ENCODE results near the gene TBL1XR1. TPM values are rescaled to one million over a fixed set of nuclear protein-coding genes. Genes with fewer than 3 reads are reported as not detected.
A peak's percentile ranks its signal among the peaks of the same experiment; 100 is the strongest.

The TBL1XR1 gene
- total RNA-seq, 2 experiments from 2014 or later, result 63.2 to 67.8 TPM

GRCh38 chr3:177098551-177098950, 98.7 kb downstream of the TBL1XR1 start:
- Mint-ChIP-seq H3K36me3 (ENCODE audit: low read depth) (peaks cover 56% of the 10 kb centered on the region), H3K9me3 (peaks cover 4% of the 10 kb centered on the region), H3K4me3 (no peak overlapping the region), H3K27me3 (no peaks in the 10 kb centered on the region), H3K4me1 (ENCODE audit: low read depth) (peaks cover 59% of the 10 kb centered on the region), H3K27ac (no peak overlapping the region)
- ATAC-seq (ENCODE audit: poor library complexity), result no peak
- peaks cover 0 to 12% of the 10 kb centered on the region in 2 experiments for H3K9me3 ChIP-seq (ENCODE audit: control insufficient read depth in 1 of 2, insufficient read depth in 1 of 2, low read length in 2 of 2)
- intact Hi-C loops (cut with DNase I, micrococcal nuclease), result no loop called here
- TF ChIP-seq, protein P1, sequence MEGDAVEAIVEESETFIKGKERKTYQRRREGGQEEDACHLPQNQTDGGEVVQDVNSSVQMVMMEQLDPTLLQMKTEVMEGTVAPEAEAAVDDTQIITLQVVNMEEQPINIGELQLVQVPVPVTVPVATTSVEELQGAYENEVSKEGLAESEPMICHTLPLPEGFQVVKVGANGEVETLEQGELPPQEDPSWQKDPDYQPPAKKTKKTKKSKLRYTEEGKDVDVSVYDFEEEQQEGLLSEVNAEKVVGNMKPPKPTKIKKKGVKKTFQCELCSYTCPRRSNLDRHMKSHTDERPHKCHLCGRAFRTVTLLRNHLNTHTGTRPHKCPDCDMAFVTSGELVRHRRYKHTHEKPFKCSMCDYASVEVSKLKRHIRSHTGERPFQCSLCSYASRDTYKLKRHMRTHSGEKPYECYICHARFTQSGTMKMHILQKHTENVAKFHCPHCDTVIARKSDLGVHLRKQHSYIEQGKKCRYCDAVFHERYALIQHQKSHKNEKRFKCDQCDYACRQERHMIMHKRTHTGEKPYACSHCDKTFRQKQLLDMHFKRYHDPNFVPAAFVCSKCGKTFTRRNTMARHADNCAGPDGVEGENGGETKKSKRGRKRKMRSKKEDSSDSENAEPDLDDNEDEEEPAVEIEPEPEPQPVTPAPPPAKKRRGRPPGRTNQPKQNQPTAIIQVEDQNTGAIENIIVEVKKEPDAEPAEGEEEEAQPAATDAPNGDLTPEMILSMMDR (IDR thresholded peaks at IDR 0.05), result no peak
- no peak overlapping the region for H3K27ac ChIP-seq (ENCODE audit: low read depth in 1 of 2, low read length in 2 of 2)
- CTCF ChIA-PET, result no interaction called here
- peaks cover 3% of the 10 kb centered on the region for H3K4me1 ChIP-seq (ENCODE audit: insufficient read depth, low read length)
- POLR2A ChIA-PET, result no interaction called here
- no peak overlapping the region for H3K4me3 ChIP-seq (ENCODE audit: low read length)
- no peak for DNase-seq
- no peaks in the 10 kb centered on the region for H3K27me3 ChIP-seq (ENCODE audit: control insufficient read depth in 1 of 2, insufficient read depth in 2 of 2, low read length in 2 of 2)
- H3K36me3 ChIP-seq (ENCODE audit: insufficient read depth, low read length), result peaks cover 4% of the 10 kb centered on the region

DNA sequence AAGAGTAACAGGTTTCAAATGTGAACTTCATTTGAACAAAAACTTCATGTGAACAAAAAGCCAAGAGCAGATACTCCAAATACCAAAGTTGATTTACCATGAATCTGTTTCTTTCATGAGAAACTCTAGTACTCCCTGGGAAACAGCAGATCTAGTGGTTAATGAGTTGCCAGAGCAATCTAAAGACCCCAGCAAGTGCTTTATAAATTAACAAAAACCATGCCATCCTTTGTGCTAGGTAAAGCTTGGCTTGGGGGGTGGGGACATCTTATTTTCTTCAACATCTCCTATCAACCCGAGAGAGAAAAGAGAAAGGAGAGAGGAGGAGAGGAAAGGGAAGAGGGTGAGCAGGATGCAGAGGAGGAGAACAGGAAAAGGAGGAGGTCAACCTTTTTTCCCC, 100.7 kb downstream of the TBL1XR1 start:
- peaks cover 3% of the 10 kb centered on the region for H3K4me1 ChIP-seq (ENCODE audit: insufficient read depth, low read length)
- Mint-ChIP-seq H3K27me3 (no peaks in the 10 kb centered on the region), H3K27ac (peak overlapping the region; percentile 48), H3K4me1 (ENCODE audit: low read depth) (peaks cover 64% of the 10 kb centered on the region), H3K36me3 (ENCODE audit: low read depth) (peaks cover 75% of the 10 kb centered on the region), H3K9me3 (peaks cover 11% of the 10 kb centered on the region), H3K4me3 (no peak overlapping the region)
- POLR2A ChIA-PET, result no interaction called here
- TF ChIP-seq, protein P1 (IDR thresholded peaks at IDR 0.05), result no peak
- H3K4me3 ChIP-seq (ENCODE audit: low read length), result no peak overlapping the region
- peaks cover 10 to 12% of the 10 kb centered on the region in 2 experiments for H3K9me3 ChIP-seq (ENCODE audit: control insufficient read depth in 1 of 2, insufficient read depth in 1 of 2, low read length in 2 of 2)
- H3K27ac ChIP-seq (ENCODE audit: low read depth in 1 of 2, low read length in 2 of 2), result no peak overlapping the region
- CTCF ChIA-PET, result interaction anchor here (1.4 kb wide), 1 partner anchor 10 kb away, joined by 3 read pairs; no protein-coding TSS in a partner anchor
- DNase-seq (no peak), ATAC-seq (ENCODE audit: poor library complexity) (no peak)
- H3K36me3 ChIP-seq (ENCODE audit: insufficient read depth, low read length), result peaks cover 4% of the 10 kb centered on the region
- intact Hi-C loops (cut with DNase I, micrococcal nuclease), result no loop called here
- no peaks in the 10 kb centered on the region for H3K27me3 ChIP-seq (ENCODE audit: control insufficient read depth in 1 of 2, insufficient read depth in 2 of 2, low read length in 2 of 2)

DNA sequence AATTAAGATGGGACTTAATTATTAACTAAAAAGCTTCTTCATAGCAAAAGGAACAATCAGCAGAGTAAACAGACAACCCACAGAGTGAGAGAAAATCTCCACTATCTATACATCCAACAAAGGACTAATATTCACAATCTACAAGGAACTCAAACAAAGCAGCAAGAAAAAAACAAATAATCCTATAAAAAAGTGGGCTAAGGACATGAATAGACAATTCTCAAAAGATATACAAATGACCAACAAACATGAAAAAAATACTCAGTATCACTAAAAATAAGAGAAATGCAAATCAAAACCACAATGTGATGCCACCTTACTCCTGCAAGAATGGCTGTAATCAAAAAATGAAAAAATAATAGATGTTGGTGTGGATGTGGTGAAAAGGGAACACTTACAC, 103.3 kb downstream of the TBL1XR1 start:
- no peaks in the 10 kb centered on the region for H3K27me3 ChIP-seq (ENCODE audit: control insufficient read depth in 1 of 2, insufficient read depth in 2 of 2, low read length in 2 of 2)
- POLR2A ChIA-PET, result interaction anchor here (0.6 kb wide), 1 partner anchor 102 kb away, joined by 3 read pairs; no protein-coding TSS in a partner anchor
- H3K4me3 ChIP-seq (ENCODE audit: low read length), result no peak overlapping the region
- H3K4me3 Mint-ChIP-seq, result no peak overlapping the region
- H3K9me3 ChIP-seq (ENCODE audit: control insufficient read depth in 1 of 2, insufficient read depth in 1 of 2, low read length in 2 of 2), result peaks cover 10 to 15% of the 10 kb centered on the region in 2 experiments
- H3K27me3 Mint-ChIP-seq, result no peaks in the 10 kb centered on the region
- H3K4me1 ChIP-seq (ENCODE audit: insufficient read depth, low read length), result peaks cover 6% of the 10 kb centered on the region
- peaks cover 13% of the 10 kb centered on the region for H3K9me3 Mint-ChIP-seq
- peaks cover 66% of the 10 kb centered on the region for H3K4me1 Mint-ChIP-seq (ENCODE audit: low read depth)
- peaks cover 89% of the 10 kb centered on the region for H3K36me3 Mint-ChIP-seq (ENCODE audit: low read depth)
- no peak for ATAC-seq (ENCODE audit: poor library complexity)
- intact Hi-C loops (cut with DNase I, micrococcal nuclease), result no loop called here
- DNase-seq, result no peak
- TF ChIP-seq, protein P1 (IDR thresholded peaks at IDR 0.05), result no peak
- no peak overlapping the region for H3K27ac ChIP-seq (ENCODE audit: low read depth in 1 of 2, low read length in 2 of 2)
- CTCF ChIA-PET, result no interaction called here
- H3K36me3 ChIP-seq (ENCODE audit: insufficient read depth, low read length), result peaks cover 4% of the 10 kb centered on the region
- H3K27ac Mint-ChIP-seq, result no peak overlapping the region

Measured in CD4-positive, alpha-beta T cell (primary cell).